Measurements from ENCODE around the gene CCER1.

DNA sequence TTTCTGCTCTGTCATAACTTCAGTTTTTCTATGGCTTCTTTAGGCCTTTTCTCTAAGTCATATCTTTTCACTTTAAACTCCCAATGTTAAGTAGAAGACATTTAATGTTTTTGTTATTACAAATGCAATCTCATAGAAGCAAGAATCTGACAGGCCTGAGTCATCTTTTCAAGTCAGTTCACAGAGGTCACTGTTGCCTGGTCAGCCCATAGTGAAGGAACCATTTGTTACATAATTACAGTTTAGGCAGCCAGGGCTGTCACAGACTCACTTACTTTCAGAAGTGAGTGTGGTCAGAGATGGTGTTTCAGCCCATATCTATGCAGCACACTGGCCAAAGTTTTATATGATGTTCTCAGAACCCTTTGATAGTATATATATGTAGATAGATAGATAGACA, 46.5 kb downstream of the CCER1 start:
- TF ChIP-seq POLR2A (conservative IDR thresholded peaks at IDR 0.05) = no peak
- TF ChIP-seq, protein P1, sequence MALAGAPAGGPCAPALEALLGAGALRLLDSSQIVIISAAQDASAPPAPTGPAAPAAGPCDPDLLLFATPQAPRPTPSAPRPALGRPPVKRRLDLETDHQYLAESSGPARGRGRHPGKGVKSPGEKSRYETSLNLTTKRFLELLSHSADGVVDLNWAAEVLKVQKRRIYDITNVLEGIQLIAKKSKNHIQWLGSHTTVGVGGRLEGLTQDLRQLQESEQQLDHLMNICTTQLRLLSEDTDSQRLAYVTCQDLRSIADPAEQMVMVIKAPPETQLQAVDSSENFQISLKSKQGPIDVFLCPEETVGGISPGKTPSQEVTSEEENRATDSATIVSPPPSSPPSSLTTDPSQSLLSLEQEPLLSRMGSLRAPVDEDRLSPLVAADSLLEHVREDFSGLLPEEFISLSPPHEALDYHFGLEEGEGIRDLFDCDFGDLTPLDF (CRISPR knock-in tag; IDR thresholded peaks at IDR 0.05) = no peak
- no peak for TF ChIP-seq STAT5B (CRISPR knock-in tag; IDR thresholded peaks at IDR 0.05)
- TF ChIP-seq MAFK (IDR thresholded peaks at IDR 0.05; ENCODE audit: low read length) = no peak
- no peak for TF ChIP-seq CTCF (IDR thresholded peaks at IDR 0.05 in 2 of 3, conservative IDR thresholded peaks at IDR 0.05 in 1 of 3; ENCODE audit: insufficient read depth in 2 of 3, low read depth in 1 of 3, low read length in 3 of 3)
- no peak for TF ChIP-seq TARDBP (IDR thresholded peaks at IDR 0.05)
- no peak for TF ChIP-seq SIRT6 (IDR thresholded peaks at IDR 0.05; ENCODE audit: low read depth, low read length)
- TF ChIP-seq, protein P2, sequence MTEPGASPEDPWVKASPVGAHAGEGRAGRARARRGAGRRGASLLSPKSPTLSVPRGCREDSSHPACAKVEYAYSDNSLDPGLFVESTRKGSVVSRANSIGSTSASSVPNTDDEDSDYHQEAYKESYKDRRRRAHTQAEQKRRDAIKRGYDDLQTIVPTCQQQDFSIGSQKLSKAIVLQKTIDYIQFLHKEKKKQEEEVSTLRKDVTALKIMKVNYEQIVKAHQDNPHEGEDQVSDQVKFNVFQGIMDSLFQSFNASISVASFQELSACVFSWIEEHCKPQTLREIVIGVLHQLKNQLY (CRISPR knock-in tag; conservative IDR thresholded peaks at IDR 0.05) = no peak
- TF ChIP-seq, protein P3, sequence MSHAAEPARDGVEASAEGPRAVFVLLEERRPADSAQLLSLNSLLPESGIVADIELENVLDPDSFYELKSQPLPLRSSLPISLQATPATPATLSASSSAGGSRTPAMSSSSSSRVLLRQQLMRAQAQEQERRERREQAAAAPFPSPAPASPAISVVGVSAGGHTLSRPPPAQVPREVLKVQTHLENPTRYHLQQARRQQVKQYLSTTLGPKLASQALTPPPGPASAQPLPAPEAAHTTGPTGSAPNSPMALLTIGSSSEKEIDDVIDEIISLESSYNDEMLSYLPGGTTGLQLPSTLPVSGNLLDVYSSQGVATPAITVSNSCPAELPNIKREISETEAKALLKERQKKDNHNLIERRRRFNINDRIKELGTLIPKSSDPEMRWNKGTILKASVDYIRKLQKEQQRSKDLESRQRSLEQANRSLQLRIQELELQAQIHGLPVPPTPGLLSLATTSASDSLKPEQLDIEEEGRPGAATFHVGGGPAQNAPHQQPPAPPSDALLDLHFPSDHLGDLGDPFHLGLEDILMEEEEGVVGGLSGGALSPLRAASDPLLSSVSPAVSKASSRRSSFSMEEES (CRISPR knock-in tag; IDR thresholded peaks at IDR 0.05) = no peak
- no peak for TF ChIP-seq MAFG (tag; conservative IDR thresholded peaks at IDR 0.05)

All from K562 (cell line).